GM19452 (cell line): ENCODE data around the gene GRID2.

Source experiments
- ATAC-seq: cut with Tn5 transposase; IDR thresholded peaks from one replicate; pipeline ENCODE4 v1.9.1; 2021; ENCODE audit not compliant: unreplicated experiment

The GRID2 gene

DNA sequence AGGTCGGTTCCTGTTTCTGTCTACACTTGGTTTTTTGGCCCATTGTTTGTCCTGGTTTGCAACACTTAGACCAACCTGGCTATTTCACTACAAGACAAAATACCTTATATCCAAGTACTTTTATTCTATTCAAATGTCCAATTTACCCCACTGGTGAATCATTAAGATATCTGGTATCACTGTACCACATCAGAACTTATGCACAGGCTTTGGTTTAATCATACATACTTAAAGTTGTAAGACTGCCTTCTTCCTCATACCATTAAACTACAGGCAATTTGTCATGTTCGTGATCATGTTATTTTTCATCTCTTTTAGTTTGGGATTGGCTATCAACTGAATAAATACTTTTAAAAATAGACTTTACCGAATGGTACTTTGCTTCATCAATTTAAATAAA is 1471.8 kb downstream of the GRID2 start:
- ATAC-seq, result no peak

- no peak for ATAC-seq
Observed at GRCh38 chr4:93776386-93777080, 1472.8 kb downstream of the GRID2 start.

DNA sequence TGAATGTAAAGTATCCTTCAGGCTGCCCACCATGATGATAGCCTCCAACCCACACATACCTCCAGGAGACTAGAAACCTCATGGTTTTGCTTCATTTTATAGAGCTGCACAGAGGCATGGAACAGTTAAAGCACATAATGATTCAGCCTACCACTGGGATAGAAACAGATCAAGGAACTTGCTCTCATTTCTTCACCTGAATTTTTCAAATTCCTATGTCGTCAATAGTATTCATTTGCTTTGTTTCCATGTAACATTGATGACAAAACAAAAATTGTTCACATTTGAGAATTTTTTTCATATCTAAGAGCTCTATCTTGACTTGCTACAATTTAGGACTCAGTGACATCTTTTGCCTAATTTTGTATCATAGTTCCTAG is 1473.3 kb downstream of the GRID2 start:
- ATAC-seq, result no peak

DNA sequence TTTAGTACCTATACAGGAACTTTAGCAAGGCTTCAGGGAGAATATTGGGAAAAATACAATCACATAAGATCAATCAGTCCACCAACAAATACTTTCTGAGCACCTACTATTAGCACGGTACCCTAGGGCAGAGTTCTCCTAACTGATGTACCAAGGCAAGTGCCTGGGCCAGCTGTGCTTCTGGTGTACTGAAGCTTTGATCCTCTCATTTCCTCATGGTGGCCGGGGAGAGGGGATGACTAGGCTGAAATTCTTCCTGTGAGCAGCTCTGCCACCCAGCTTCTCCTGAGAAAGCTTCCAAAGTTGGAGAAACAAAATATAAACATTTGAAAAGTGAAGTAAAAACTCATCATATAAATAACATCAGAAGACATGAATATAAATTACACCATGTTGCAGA is 1475.5 kb downstream of the GRID2 start:
- ATAC-seq, result no peak

- ATAC-seq, result no peak
Observed at GRCh38 chr4:93780080-93780479, 1476.3 kb downstream of the GRID2 start.

DNA sequence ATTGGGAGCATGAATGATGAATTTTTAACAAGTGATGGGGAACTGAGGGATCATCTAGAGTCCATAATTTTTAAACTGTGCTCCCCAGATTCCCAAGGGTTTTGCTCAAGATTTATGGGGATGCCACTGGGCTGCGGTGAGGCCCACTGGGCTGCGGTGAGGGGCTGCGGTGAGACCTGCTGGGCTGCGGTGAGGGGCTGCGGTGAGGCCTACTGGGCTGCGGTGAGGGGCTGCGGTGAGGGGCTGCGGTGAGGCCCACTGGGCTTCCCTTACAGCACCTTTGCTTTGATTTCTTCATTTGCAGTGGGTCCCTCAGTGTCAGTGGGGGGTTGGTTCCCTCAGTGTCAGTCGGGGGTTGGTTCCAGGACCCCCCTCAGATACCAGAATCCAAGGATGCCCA is 1477.4 kb downstream of the GRID2 start:
- no peak for ATAC-seq

GRCh38 chr4:93786149-93786548 is 1482.4 kb downstream of the GRID2 start:
- ATAC-seq, result no peak

DNA sequence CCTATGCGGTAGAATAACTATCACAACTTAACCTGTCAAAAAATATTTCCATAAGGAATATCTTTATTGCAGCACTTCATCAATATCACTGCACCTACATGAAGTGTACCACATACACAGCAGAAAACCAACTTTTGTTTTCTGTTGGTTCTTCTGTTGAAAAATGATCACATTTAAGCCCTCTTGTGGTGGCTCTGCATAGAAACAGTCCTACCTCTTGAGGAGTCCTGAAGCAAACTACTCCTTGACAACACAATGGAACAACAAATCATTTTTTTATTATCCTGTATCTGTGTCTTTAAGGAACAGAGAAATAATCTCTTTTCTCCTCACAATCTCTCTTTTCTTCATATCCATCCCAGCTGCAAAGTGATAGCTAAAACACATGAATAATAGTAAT is 1484.9 kb downstream of the GRID2 start:
- ATAC-seq, result no peak

- ATAC-seq, result peak; percentile 75
Observed at GRCh38 chr4:93791570-93792195, 1487.9 kb downstream of the GRID2 start.

DNA sequence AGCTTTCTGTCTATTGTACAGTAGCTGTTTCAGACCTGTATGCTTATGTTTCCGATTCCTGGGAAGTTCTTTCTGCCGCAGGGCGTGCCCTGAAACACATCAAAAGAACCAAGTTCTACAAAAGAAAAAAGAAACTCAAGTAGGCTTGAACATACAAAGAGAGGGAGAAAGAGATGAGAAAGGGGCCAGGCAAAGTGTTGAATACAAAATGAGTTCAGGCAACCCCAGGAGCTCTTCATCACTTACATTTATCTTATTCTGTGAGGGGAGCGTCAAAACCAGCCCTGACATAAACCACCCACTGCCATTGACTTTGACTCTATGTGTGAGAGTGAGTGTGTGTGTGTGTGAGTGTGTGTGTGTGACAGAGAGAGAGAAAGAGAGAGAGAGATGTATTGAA is 1498.3 kb downstream of the GRID2 start:
- no peak for ATAC-seq

- no peak for ATAC-seq
Observed at GRCh38 chr4:93809773-93810172, 1506.0 kb downstream of the GRID2 start.

- no peak for ATAC-seq
Observed at GRCh38 chr4:93810340-93810992, 1506.7 kb downstream of the GRID2 start.

DNA sequence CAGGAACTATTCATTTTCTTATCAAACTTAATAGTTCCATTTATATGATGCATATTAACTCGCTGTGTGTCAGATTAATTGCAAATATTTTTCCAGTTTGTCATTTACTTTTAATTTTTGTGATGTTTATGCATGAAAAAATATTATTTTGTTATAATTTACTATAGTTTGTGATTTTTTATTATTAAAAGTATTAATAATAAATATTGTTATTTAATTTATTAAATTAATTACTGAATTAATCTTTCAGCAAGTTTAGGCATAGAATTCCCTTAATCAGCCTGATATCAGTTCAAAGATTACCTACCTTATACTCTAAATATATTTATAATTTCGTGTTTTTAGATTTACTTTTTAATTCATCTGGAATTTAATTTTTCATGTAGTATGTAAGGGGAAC is 1509.3 kb downstream of the GRID2 start:
- ATAC-seq, result no peak

DNA sequence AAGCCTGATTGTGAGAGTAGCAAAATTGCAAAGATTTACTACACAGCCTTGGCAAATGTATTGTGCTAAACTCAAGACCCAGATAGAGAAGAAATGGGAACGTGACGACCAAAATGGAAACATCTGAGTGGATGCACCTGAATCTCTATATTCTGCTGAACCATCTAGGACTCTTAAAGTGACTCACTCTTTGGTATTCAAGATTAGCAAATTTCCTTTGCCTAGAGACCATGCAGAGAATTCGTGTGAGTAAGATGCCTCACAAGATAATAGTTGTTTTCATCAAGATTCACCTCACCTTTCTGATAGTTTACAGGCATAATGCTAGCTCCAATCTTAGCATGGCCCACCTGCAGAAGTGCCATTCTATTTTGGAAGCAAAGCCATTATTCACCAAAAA is 1510.4 kb downstream of the GRID2 start:
- ATAC-seq, result no peak

DNA sequence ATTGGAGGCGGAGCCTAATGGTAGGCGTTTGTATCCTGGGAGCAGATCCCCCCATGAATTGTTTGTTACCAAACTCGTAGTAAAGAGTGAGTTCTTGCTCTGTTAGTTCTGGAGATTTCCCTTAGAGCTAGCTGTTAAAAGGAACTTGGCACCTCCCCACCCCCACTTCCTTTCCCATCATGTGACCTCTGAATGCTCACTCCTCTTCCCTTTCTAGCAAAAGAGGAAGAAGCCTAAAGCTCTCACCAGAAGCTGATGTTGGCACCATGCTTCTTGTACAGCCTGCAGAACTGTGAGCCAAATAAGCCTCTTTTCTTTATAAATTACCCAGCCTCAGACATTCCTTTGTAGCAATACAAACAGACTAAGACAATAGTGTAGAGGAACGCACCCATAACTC is 1511.0 kb downstream of the GRID2 start:
- ATAC-seq, result no peak
